ENCODE data around the gene NAXD. TPM values are rescaled to one million over a fixed set of nuclear protein-coding genes. Genes with fewer than 3 reads are reported as not detected.
A peak's percentile ranks its signal among the peaks of the same experiment; 100 is the strongest.
"Not testable (repeated sequence)": the region's sequence is repeated elsewhere in the genome, so short reads cannot be mapped to it uniquely, and the experiment has no call there.

The NAXD gene
- total RNA-seq (10 to 100 TPM; 17.2 to 34.1 (median 25.9) TPM), polyA plus RNA-seq (10 to 100 TPM; 18.8 to 35.4 TPM), total RNA-seq (37.2 reads per million, percentile 64 among the genes with 10 or more reads in this experiment)

GRCh38 chr13:110615322-110616102 lies at the start of gene NAXD:
NAXD (plus strand) TSS chr13:110615545; CDS start chr13:110615602, 57 bp downstream.
- Mint-ChIP-seq H3K36me3 (peaks cover 0 to 7% (median 4%) of the 10 kb centered on the region in 5 donors), H3K4me1 (peaks cover 19 to 47% (median 38%) of the 10 kb centered on the region in 7 donors), H3K4me3 (peak within 1 kb of the TSS; percentile 86 to 97 (median 95)), H3K9me3 (peaks cover 0 to 6% (median 0%) of the 10 kb centered on the region in 11 donors), H3K27ac (peak within 1 kb of the TSS; percentile 85 to 96 (median 93)), H3K27me3 (peaks cover 0 to 5% (median 0%) of the 10 kb centered on the region in 5 donors)
- CTCF ChIA-PET, result no interaction called here
- Histone ChIP-seq H3K4me1 (ENCODE audit: control insufficient read depth in 2 of 2, insufficient read depth in 2 of 2, low read length in 2 of 2) (peaks cover 9 to 13% of the 10 kb centered on the region in 2 donors), H3K9me3 (ENCODE audit: control insufficient read depth in 2 of 3, low read length in 3 of 3) (no peaks in the 10 kb centered on the region), H3K27ac (ENCODE audit: low read depth, low read length) (peak within 1 kb of the TSS; percentile 75), H3K27me3 (ENCODE audit: control insufficient read depth in 2 of 2, insufficient read depth in 2 of 2, low read length in 2 of 2) (no peaks in the 10 kb centered on the region), H3K36me3 (ENCODE audit: control insufficient read depth in 2 of 3, insufficient read depth in 3 of 3, low read length in 3 of 3) (peaks cover 0 to 3% (median 0%) of the 10 kb centered on the region in 3 experiments), H3K4me3 (ENCODE audit: low read length) (peak within 1 kb of the TSS; percentile 71)
- POLR2A ChIA-PET, result interaction anchor here (1.1 to 1.9 kb wide), 4 partner anchors 54 to 99 kb away, joined by 3 to 24 read pairs (median 4); partner anchors contain the start of gene RAB20
- DNase-seq (peak; percentile 44 to 80 (median 76)), ATAC-seq (peak; percentile 86)
- intact Hi-C loops (cut with micrococcal nuclease), result loop anchor here (1.0 to 10.0 kb wide), 11 partner anchors 14 to 569 kb away; partner anchors contain the start of genes ANKRD10 (in 2 of the 2), CARS2 (in 1 of the 2) and RAB20 (in 1 of the 2)

GRCh38 chr13:110566171-110566570 lies 49.2 kb upstream of the NAXD start:
- intact Hi-C loops (cut with micrococcal nuclease), result loop anchor here in 1 of 2 donors (10.0 kb wide), 1 partner anchor 111 kb away; no protein-coding TSS in a partner anchor
- Histone ChIP-seq H3K27ac (ENCODE audit: low read depth, low read length) (no peak overlapping the region), H3K27me3 (ENCODE audit: control insufficient read depth in 2 of 2, insufficient read depth in 2 of 2, low read length in 2 of 2) (no peaks in the 10 kb centered on the region), H3K9me3 (ENCODE audit: control insufficient read depth in 2 of 3, low read length in 3 of 3) (no peaks in the 10 kb centered on the region), H3K36me3 (ENCODE audit: control insufficient read depth in 2 of 3, insufficient read depth in 3 of 3, low read length in 3 of 3) (no peaks in the 10 kb centered on the region), H3K4me1 (ENCODE audit: control insufficient read depth in 2 of 2, insufficient read depth in 2 of 2, low read length in 2 of 2) (peaks cover 4 to 9% of the 10 kb centered on the region in 2 donors), H3K4me3 (ENCODE audit: low read length) (no peak overlapping the region)
- no peak overlapping the region for H3K4me3 Mint-ChIP-seq
- ATAC-seq (no peak), DNase-seq (no peak)
- CTCF ChIA-PET, result no interaction called here
- H3K36me3 Mint-ChIP-seq, result no peaks in the 10 kb centered on the region
- no peak overlapping the region for H3K27ac Mint-ChIP-seq
- H3K4me1 Mint-ChIP-seq, result peaks cover 7 to 32% (median 22%) of the 10 kb centered on the region in 7 donors
- H3K9me3 Mint-ChIP-seq, result peaks cover 0 to 2% (median 0%) of the 10 kb centered on the region in 11 donors
- POLR2A ChIA-PET, result no interaction called here
- peaks cover 0 to 45% (median 11%) of the 10 kb centered on the region in 5 donors for H3K27me3 Mint-ChIP-seq

- ChIA-PET CTCF (interaction anchor here (0.6 kb wide), 1 partner anchor 250 kb away, joined by 7 read pairs; no protein-coding TSS in a partner anchor), POLR2A (no interaction called here)
- Histone ChIP-seq H3K36me3 (ENCODE audit: control insufficient read depth in 2 of 3, insufficient read depth in 3 of 3, low read length in 3 of 3) (no peaks in the 10 kb centered on the region), H3K4me1 (ENCODE audit: control insufficient read depth in 2 of 2, insufficient read depth in 2 of 2, low read length in 2 of 2) (no peaks in the 10 kb centered on the region), H3K27me3 (ENCODE audit: control insufficient read depth in 2 of 2, insufficient read depth in 2 of 2, low read length in 2 of 2) (no peaks in the 10 kb centered on the region), H3K9me3 (ENCODE audit: control insufficient read depth in 2 of 3, low read length in 3 of 3) (no peaks in the 10 kb centered on the region), H3K27ac (ENCODE audit: low read depth, low read length) (no peak overlapping the region), H3K4me3 (ENCODE audit: low read length) (no peak overlapping the region)
- Mint-ChIP-seq H3K36me3 (no peaks in the 10 kb centered on the region), H3K27ac (no peak overlapping the region), H3K9me3 (peaks cover 0 to 2% (median 0%) of the 10 kb centered on the region in 11 donors), H3K27me3 (peaks cover 14 to 46% (median 20%) of the 10 kb centered on the region in 5 donors), H3K4me3 (no peak overlapping the region), H3K4me1 (peaks cover 2 to 13% (median 10%) of the 10 kb centered on the region in 7 donors)
- no peak for ATAC-seq
- intact Hi-C loops (cut with micrococcal nuclease), result loop anchor here in 1 of 2 donors (10.0 kb wide), 1 partner anchor 114 kb away; no protein-coding TSS in a partner anchor
- DNase-seq, result no peak
Measured at GRCh38 chr13:110568612-110569011, 46.7 kb upstream of the NAXD start.

GRCh38 chr13:110569962-110570361 lies 45.4 kb upstream of the NAXD start:
- ATAC-seq; CTCF ChIA-PET; H3K27me3 ChIP-seq (ENCODE audit: control insufficient read depth in 2 of 2, insufficient read depth in 2 of 2, low read length in 2 of 2); H3K4me3 Mint-ChIP-seq; H3K27ac ChIP-seq (ENCODE audit: low read depth, low read length); H3K9me3 Mint-ChIP-seq; H3K4me1 ChIP-seq (ENCODE audit: control insufficient read depth in 2 of 2, insufficient read depth in 2 of 2, low read length in 2 of 2); H3K9me3 ChIP-seq (ENCODE audit: control insufficient read depth in 2 of 3, low read length in 3 of 3); POLR2A ChIA-PET; H3K4me3 ChIP-seq (ENCODE audit: low read length); H3K36me3 ChIP-seq (ENCODE audit: control insufficient read depth in 2 of 3, insufficient read depth in 3 of 3, low read length in 3 of 3); H3K36me3 Mint-ChIP-seq; H3K4me1 Mint-ChIP-seq; DNase-seq; H3K27ac Mint-ChIP-seq: not testable (repeated sequence)
- peaks cover 23 to 48% (median 31%) of the 10 kb centered on the region in 5 donors for H3K27me3 Mint-ChIP-seq
- intact Hi-C loops (cut with micrococcal nuclease), result loop anchor here in 1 of 2 donors (10.0 kb wide), 1 partner anchor 115 kb away; no protein-coding TSS in a partner anchor

DNA sequence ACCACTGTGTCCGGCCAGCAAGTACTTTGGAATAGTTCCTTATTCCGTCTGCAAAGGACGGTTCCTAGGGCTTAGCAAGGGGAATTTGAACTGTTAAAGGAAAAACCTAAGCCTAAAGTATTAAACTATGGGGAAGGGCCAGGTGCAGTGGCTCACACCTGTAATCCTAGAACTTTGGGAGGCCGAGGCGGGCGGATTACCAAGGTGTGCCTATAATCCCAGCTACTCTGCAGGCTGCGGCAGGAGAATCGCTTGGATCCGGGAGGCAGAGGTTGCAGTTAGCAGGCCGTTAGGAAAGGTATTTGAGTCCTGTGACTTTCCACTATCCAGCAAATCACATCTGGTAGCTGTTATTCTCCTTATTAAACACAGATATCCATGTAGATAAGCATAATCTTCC lies 44.5 kb upstream of the NAXD start:
- no peak for DNase-seq
- H3K4me3 ChIP-seq (ENCODE audit: low read length), result no peak overlapping the region
- H3K9me3 Mint-ChIP-seq, result peaks cover 0 to 2% (median 0%) of the 10 kb centered on the region in 11 donors
- ChIA-PET CTCF (no interaction called here), POLR2A (no interaction called here)
- H3K27ac ChIP-seq (ENCODE audit: low read depth, low read length), result no peak overlapping the region
- H3K27ac Mint-ChIP-seq, result no peak overlapping the region
- H3K4me3 Mint-ChIP-seq, result no peak overlapping the region
- no peaks in the 10 kb centered on the region for H3K27me3 ChIP-seq (ENCODE audit: control insufficient read depth in 2 of 2, insufficient read depth in 2 of 2, low read length in 2 of 2)
- H3K4me1 Mint-ChIP-seq, result peaks cover 0 to 11% (median 5%) of the 10 kb centered on the region in 7 donors
- no peak for ATAC-seq
- no peaks in the 10 kb centered on the region for H3K36me3 Mint-ChIP-seq
- H3K36me3 ChIP-seq (ENCODE audit: control insufficient read depth in 2 of 3, insufficient read depth in 3 of 3, low read length in 3 of 3), result no peaks in the 10 kb centered on the region
- intact Hi-C loops (cut with micrococcal nuclease), result no loop called here
- peaks cover 31 to 51% (median 36%) of the 10 kb centered on the region in 5 donors for H3K27me3 Mint-ChIP-seq
- no peaks in the 10 kb centered on the region for H3K9me3 ChIP-seq (ENCODE audit: control insufficient read depth in 2 of 3, low read length in 3 of 3)
- no peaks in the 10 kb centered on the region for H3K4me1 ChIP-seq (ENCODE audit: control insufficient read depth in 2 of 2, insufficient read depth in 2 of 2, low read length in 2 of 2)

DNA sequence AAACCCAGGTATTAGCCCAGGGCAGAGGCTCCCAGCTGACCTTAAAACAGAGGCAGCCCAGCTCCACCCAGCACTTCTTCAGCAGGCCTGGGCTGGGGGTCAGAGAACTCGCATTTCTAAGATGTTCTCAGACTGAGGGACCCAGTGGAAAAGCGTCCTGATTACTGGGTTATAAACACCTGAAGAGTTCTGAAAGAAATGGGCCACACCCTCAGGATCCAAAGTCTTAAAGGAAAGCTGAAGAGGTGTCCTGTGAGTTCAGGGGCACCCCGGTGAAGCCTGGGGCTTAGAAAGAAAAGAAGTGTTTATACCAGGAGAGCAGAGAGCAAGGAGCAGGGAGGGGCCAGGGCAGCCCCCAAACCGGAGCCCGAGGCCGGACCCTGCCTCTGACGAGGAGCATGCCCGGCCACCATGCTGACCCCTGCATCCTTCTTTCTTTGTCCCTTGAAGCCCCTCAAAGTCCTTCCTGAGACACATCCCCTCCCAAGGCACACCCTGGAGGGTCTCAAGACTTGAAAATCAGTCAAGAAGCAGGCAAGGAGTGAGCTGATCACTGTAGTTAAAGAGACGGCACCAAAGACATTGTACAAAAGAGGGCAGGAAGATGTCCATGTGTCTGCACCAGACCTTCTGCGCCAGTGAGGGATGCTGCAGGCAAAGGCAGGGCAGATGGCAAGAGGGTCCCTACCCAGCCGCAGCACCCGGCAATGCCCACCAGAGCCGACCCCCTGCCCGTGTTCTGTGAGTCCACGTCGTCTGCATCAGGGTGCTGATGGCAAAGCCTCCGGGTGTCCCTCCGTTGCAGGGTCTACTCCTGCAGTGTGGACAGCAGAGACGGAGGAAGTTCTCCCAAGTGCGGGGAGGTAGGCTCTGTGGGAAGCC lies 43.2 kb upstream of the NAXD start:
- intact Hi-C loops (cut with micrococcal nuclease), result no loop called here
- CTCF ChIA-PET, result no interaction called here
- Histone ChIP-seq H3K4me1 (ENCODE audit: control insufficient read depth in 2 of 2, insufficient read depth in 2 of 2, low read length in 2 of 2) (no peaks in the 10 kb centered on the region), H3K27me3 (ENCODE audit: control insufficient read depth in 2 of 2, insufficient read depth in 2 of 2, low read length in 2 of 2) (no peaks in the 10 kb centered on the region), H3K9me3 (ENCODE audit: control insufficient read depth in 2 of 3, low read length in 3 of 3) (no peaks in the 10 kb centered on the region), H3K36me3 (ENCODE audit: control insufficient read depth in 2 of 3, insufficient read depth in 3 of 3, low read length in 3 of 3) (no peaks in the 10 kb centered on the region), H3K27ac (ENCODE audit: low read depth, low read length) (no peak overlapping the region), H3K4me3 (ENCODE audit: low read length) (no peak overlapping the region)
- Mint-ChIP-seq H3K4me3 (no peak overlapping the region), H3K27ac (no peak overlapping the region), H3K27me3 (peaks cover 40 to 57% (median 42%) of the 10 kb centered on the region in 5 donors), H3K9me3 (peaks cover 0 to 2% (median 0%) of the 10 kb centered on the region in 11 donors), H3K4me1 (peaks cover 0 to 14% (median 8%) of the 10 kb centered on the region in 7 donors), H3K36me3 (no peaks in the 10 kb centered on the region)
- ATAC-seq (no peak), DNase-seq (no peak)
- POLR2A ChIA-PET, result no interaction called here

Data from naive thymus-derived CD4-positive, alpha-beta T cell (primary cell).